Gastrocnemius medialis (tissue), 4 donors: ENCODE results near the gene RAB44. TPM values are rescaled to one million over a fixed set of nuclear protein-coding genes. Genes with fewer than 3 reads are reported as not detected.
"Not testable (repeated sequence)": the region's sequence is repeated elsewhere in the genome, so short reads cannot be mapped to it uniquely, and the experiment has no call there.

Experiments
- ATAC-seq, 2 donors: fragments of 150-250 bp; one replicate each; pipeline ENCODE4 v1.9.1; 2016
- DNase-seq, 2 donors: peaks; one replicate each; pipeline ENCODE4 v3.0.0-alpha.2; 2019
- H3K27ac ChIP-seq, 4 donors: fragments of 200-600 bp; sonication (generic); 1 replicate in 1 of 4; 2 replicates in 3 of 4; pipeline ENCODE4 v1.5.1; 2016 to 2018; ENCODE audit warnings: mild to moderate bottlenecking in 2 of 4, moderate library complexity in 1 of 4
- H3K27me3 ChIP-seq, 3 donors: fragments of 200-600 bp; sonication (generic) in 2 of 3; 1 replicate in 1 of 3; 2 replicates in 2 of 3; pipeline versions ENCODE4 v1.5.1 to v1.6.0; 2016 to 2019; ENCODE audit warnings: mild to moderate bottlenecking in 1 of 3, moderate library complexity in 1 of 3
- H3K36me3 ChIP-seq, 2 donors: fragments of 200-600 bp; sonication (generic) in 1 of 2; one replicate each; pipeline ENCODE4 v1.5.1; 2017 to 2018
- H3K4me1 ChIP-seq, 2 donors: fragments of 200-600 bp; sonication (generic) in 1 of 2; one replicate each; pipeline ENCODE4 v1.5.1; 2016 to 2017; ENCODE audit warnings: mild to moderate bottlenecking in 2 of 2
- H3K4me3 ChIP-seq, 4 donors: fragments of 200-600 bp; sonication (generic) in 3 of 4; 1 replicate in 1 of 4; 2 replicates in 3 of 4; pipeline ENCODE4 v1.5.1; 2016 to 2019; ENCODE audit warnings: mild to moderate bottlenecking in 2 of 4
- H3K9me3 ChIP-seq, 3 donors: fragments of 200-600 bp; sonication (generic) in 2 of 3; 1 replicate in 1 of 3; 2 replicates in 2 of 3; pipeline ENCODE4 v1.5.1; 2016 to 2019
- POLR2A ChIP-seq, 2 donors: fragments of 450-650 bp; IDR thresholded peaks; one replicate each; pipeline ENCODE4 v1.6.1; 2017; ENCODE audit warnings: antibody characterized with exemption in 2 of 2, mild to moderate bottlenecking in 2 of 2, moderate library complexity in 2 of 2
- in situ Hi-C, 4 donors: fragments of 200-750 bp; cut with MboI; loops; one replicate each; pipeline versions ENCODE4 v1.15.0 to v1.8.0; 2017; ENCODE audit warnings: low sequenced_read_pairs in 4 of 4
- intact Hi-C: fragments of 100-400 bp; cut with DNase I; formaldehyde crosslinking; loops from one replicate; pipeline ENCODE4 v1.15.1; 2023; ENCODE audit warnings: low total_unique reads
- total RNA-seq, 4 donors: library from RNA; depleted of rRNA; stranded (reverse); fragments of >200 nt; gene quantifications; one replicate each; pipeline versions ENCODE4 v1.1.0 to v1.2.3, GENCODE V29; 2016
- TF ChIP-seq, protein P1 (sequence below), 5 experiments: fragments of 450-650 bp in 3 of 5; fragments of 200-600 bp in 2 of 5; sonication (generic) in 2 of 5; IDR thresholded peaks in 4 of 5; conservative IDR thresholded peaks in 1 of 5; 1 replicate in 4 of 5; 2 replicates in 1 of 5; pipeline ENCODE4 v1.5.1; 2016 to 2019; ENCODE audit warnings: antibody characterized with exemption in 5 of 5, mild to moderate bottlenecking in 3 of 5, moderate library complexity in 3 of 5

The RAB44 gene
- total RNA-seq, 4 donors from 2014 or later = 0.09 TPM; not detected in 3

DNA sequence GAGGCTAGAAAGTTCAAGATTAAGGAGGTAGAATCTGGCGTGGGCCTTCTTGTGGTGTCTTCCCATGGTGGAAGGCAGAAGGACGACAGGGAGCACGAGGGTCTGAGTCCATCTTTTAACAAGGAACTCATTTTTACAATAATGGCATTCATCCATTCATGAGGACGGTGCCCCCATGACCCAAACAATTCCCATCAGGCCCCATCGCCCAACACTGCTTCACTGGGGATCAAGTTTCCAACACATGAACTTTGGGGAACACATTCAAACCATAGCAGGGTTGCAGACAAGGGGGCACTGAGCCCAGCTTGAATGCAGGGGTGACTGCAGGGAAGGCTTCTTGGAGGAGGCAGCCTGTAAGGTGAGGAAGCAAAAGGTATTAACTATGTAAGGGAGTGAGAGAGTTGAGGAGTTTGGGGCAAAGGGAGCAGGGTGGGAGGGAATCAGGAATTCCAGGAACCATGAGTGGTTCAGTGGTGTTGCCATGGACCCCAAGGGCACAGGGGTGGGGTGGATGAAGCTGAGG lies 5.5 kb downstream of the RAB44 start:
- no peak for DNase-seq

GRCh38 chr6:36703982-36704381 lies 6.4 kb downstream of the RAB44 start:
- intact Hi-C loops (no loop called here), in situ Hi-C loops (no loop called here)
- Histone ChIP-seq H3K4me3 (no peak overlapping the region), H3K4me1 (no peaks in the 10 kb centered on the region), H3K27ac (no peak overlapping the region), H3K27me3 (no peaks in the 10 kb centered on the region), H3K36me3 (no peaks in the 10 kb centered on the region), H3K9me3 (no peaks in the 10 kb centered on the region)
- DNase-seq (no peak), ATAC-seq (no peak)
- TF ChIP-seq, protein P1, sequence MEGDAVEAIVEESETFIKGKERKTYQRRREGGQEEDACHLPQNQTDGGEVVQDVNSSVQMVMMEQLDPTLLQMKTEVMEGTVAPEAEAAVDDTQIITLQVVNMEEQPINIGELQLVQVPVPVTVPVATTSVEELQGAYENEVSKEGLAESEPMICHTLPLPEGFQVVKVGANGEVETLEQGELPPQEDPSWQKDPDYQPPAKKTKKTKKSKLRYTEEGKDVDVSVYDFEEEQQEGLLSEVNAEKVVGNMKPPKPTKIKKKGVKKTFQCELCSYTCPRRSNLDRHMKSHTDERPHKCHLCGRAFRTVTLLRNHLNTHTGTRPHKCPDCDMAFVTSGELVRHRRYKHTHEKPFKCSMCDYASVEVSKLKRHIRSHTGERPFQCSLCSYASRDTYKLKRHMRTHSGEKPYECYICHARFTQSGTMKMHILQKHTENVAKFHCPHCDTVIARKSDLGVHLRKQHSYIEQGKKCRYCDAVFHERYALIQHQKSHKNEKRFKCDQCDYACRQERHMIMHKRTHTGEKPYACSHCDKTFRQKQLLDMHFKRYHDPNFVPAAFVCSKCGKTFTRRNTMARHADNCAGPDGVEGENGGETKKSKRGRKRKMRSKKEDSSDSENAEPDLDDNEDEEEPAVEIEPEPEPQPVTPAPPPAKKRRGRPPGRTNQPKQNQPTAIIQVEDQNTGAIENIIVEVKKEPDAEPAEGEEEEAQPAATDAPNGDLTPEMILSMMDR (IDR thresholded peaks at IDR 0.05 in 4 of 5, conservative IDR thresholded peaks at IDR 0.05 in 1 of 5) = no peak
- no peak for TF ChIP-seq POLR2A (IDR thresholded peaks at IDR 0.05)

More for the DNA sequence above, 5.5 kb downstream of the RAB44 start:
- ATAC-seq = no peak
- in situ Hi-C loops = no loop called here
- no peaks in the 10 kb centered on the region for H3K36me3 ChIP-seq
- TF ChIP-seq, protein P1 (IDR thresholded peaks at IDR 0.05 in 4 of 5, conservative IDR thresholded peaks at IDR 0.05 in 1 of 5) = no peak
- no peak for TF ChIP-seq POLR2A (IDR thresholded peaks at IDR 0.05)
- H3K27me3 ChIP-seq = no peaks in the 10 kb centered on the region
- intact Hi-C loops = no loop called here
- no peak overlapping the region for H3K4me3 ChIP-seq
- H3K27ac ChIP-seq = no peak overlapping the region
- no peaks in the 10 kb centered on the region for H3K4me1 ChIP-seq
- H3K9me3 ChIP-seq = no peaks in the 10 kb centered on the region

- H3K36me3 ChIP-seq, H3K4me3 ChIP-seq, in situ Hi-C loops, intact Hi-C loops, H3K27ac ChIP-seq, H3K4me1 ChIP-seq, DNase-seq, ATAC-seq, H3K27me3 ChIP-seq, H3K9me3 ChIP-seq: not testable (repeated sequence)
Observed at GRCh38 chr6:36704961-36705577, 7.4 kb downstream of the RAB44 start.

- in situ Hi-C loops (no loop called here), intact Hi-C loops (no loop called here)
- H3K36me3 ChIP-seq = no peaks in the 10 kb centered on the region
- H3K4me3 ChIP-seq = no peak overlapping the region
- ATAC-seq = no peak
- H3K4me1 ChIP-seq = no peaks in the 10 kb centered on the region
- H3K27me3 ChIP-seq = no peaks in the 10 kb centered on the region
- TF ChIP-seq, protein P1 (IDR thresholded peaks at IDR 0.05 in 4 of 5, conservative IDR thresholded peaks at IDR 0.05 in 1 of 5) = no peak
- TF ChIP-seq POLR2A (IDR thresholded peaks at IDR 0.05) = no peak
- H3K27ac ChIP-seq = no peak overlapping the region
- no peak for DNase-seq
- H3K9me3 ChIP-seq = no peaks in the 10 kb centered on the region
Observed at GRCh38 chr6:36706339-36706738, 8.7 kb downstream of the RAB44 start.

GRCh38 chr6:36712816-36713215 lies 15.2 kb downstream of the RAB44 start:
- in situ Hi-C loops (no loop called here), intact Hi-C loops (no loop called here)
- no peak for DNase-seq
- TF ChIP-seq, protein P1 (IDR thresholded peaks at IDR 0.05 in 4 of 5, conservative IDR thresholded peaks at IDR 0.05 in 1 of 5) = no peak
- no peak for TF ChIP-seq POLR2A (IDR thresholded peaks at IDR 0.05)
- Histone ChIP-seq H3K4me3 (no peak overlapping the region), H3K36me3 (no peaks in the 10 kb centered on the region), H3K27me3 (no peaks in the 10 kb centered on the region), H3K4me1 (no peaks in the 10 kb centered on the region), H3K9me3 (no peaks in the 10 kb centered on the region), H3K27ac (no peak overlapping the region)
- ATAC-seq = no peak
